Measurements from ENCODE around the gene UTP25. TPM values are rescaled to one million over a fixed set of nuclear protein-coding genes. Genes with fewer than 3 reads are reported as not detected.

Gene UTP25
- total and polyA plus RNA-seq, 2 experiments from 2014 or later: 9.5 to 12.2 TPM

- Histone ChIP-seq H3K4me1 (ENCODE audit: insufficient read depth) (peaks cover 9% of the 10 kb centered on the region; the same call in 1 of the 2 replicates), H3K27ac (no peak overlapping the region), H3K4me3 (peak overlapping the region; percentile 91), H3K9ac (peak overlapping the region; percentile 85), H3F3A (ENCODE audit: insufficient read depth) (no peaks in the 10 kb centered on the region), H4K20me1 (ENCODE audit: insufficient read depth) (no peaks in the 10 kb centered on the region), H3K4me2 (ENCODE audit: unreplicated experiment) (peak overlapping the region; percentile 94), H3K36me3 (ENCODE audit: low read depth) (no peaks in the 10 kb centered on the region), H3K27me3 (replicated peaks; ENCODE audit: insufficient read depth) (no peaks in the 10 kb centered on the region), H3K79me2 (ENCODE audit: insufficient read depth) (peaks cover 18% of the 10 kb centered on the region), H3K9me3 (ENCODE audit: low read depth) (no peaks in the 10 kb centered on the region), H3K9me2 (ENCODE audit: insufficient read depth) (0 out of 2 replicates have a peak, but pooled peaks cover 2% of the 10 kb centered on the region), H2AFZ (peak overlapping the region; percentile 97)
- in situ Hi-C loops (cut with MboI): no loop called here
- no peak for DNase-seq
- 3 to 5% methylated on average over 6 of the region's 6 CpGs for WGBS, 2 experiments (ENCODE audit: low coverage in 1 of 2, low lambda C conversion rate in 2 of 2, missing lambda C conversion rate in 2 of 2)
- TF ChIP-seq EZH2phosphoT487 (IDR thresholded peaks at IDR 0.05; ENCODE audit: insufficient read depth, low read depth): no peak
- no peak for TF ChIP-seq EZH2 (IDR thresholded peaks at IDR 0.05; ENCODE audit: insufficient read depth, poor library complexity, severe bottlenecking)
These were observed 44.4 kb upstream of the UTP25 start for GRCh38 chr1:209783386-209783785.

- 0 out of 2 replicates have a peak, but pooled peaks cover 2% of the 10 kb centered on the region for H3K9me2 ChIP-seq (ENCODE audit: insufficient read depth)
- H3K4me2 ChIP-seq (ENCODE audit: unreplicated experiment): peak within 1 kb of the TSS; percentile 94
- no peaks in the 10 kb centered on the region for H3K27me3 ChIP-seq (replicated peaks; ENCODE audit: insufficient read depth)
- peak within 1 kb of the TSS; percentile 91 for H3K4me3 ChIP-seq
- 2% methylated on average over 47 to 48 of the region's 48 CpGs for WGBS, 2 experiments (ENCODE audit: low coverage in 1 of 2, low lambda C conversion rate in 2 of 2, missing lambda C conversion rate in 2 of 2)
- no peak for TF ChIP-seq EZH2 (IDR thresholded peaks at IDR 0.05; ENCODE audit: insufficient read depth, poor library complexity, severe bottlenecking)
- no peak for TF ChIP-seq EZH2phosphoT487 (IDR thresholded peaks at IDR 0.05; ENCODE audit: insufficient read depth, low read depth)
- in situ Hi-C loops (cut with MboI): no loop called here
- peak within 1 kb of the TSS; percentile 81 for H3K27ac ChIP-seq
- H2AFZ ChIP-seq: peak within 1 kb of the TSS; percentile 97
- H3K4me1 ChIP-seq (ENCODE audit: insufficient read depth): peaks cover 9% of the 10 kb centered on the region; the same call in 1 of the 2 replicates
- H3K79me2 ChIP-seq (ENCODE audit: insufficient read depth): peaks cover 18% of the 10 kb centered on the region
- H3K9me3 ChIP-seq (ENCODE audit: low read depth): no peaks in the 10 kb centered on the region
- DNase-seq: peak; percentile 99
- H3F3A ChIP-seq (ENCODE audit: insufficient read depth): no peaks in the 10 kb centered on the region
- H4K20me1 ChIP-seq (ENCODE audit: insufficient read depth): no peaks in the 10 kb centered on the region
- peak within 1 kb of the TSS; percentile 85 for H3K9ac ChIP-seq
- no peaks in the 10 kb centered on the region for H3K36me3 ChIP-seq (ENCODE audit: low read depth)
These were observed 43.3 kb upstream of the UTP25 start, which contains the start of gene C1orf74 for GRCh38 chr1:209784265-209785169. C1orf74 (minus strand) TSS chr1:209784559; CDS start chr1:209783634, 925 bp downstream.

GRCh38 chr1:209785592-209785991 lies 42.2 kb upstream of the UTP25 start:
- in situ Hi-C loops (cut with MboI): no loop called here
- Histone ChIP-seq H2AFZ (peak overlapping the region; percentile 97), H3K9ac (no peak overlapping the region), H3K4me3 (no peak overlapping the region), H4K20me1 (ENCODE audit: insufficient read depth) (no peaks in the 10 kb centered on the region), H3K27me3 (replicated peaks; ENCODE audit: insufficient read depth) (no peaks in the 10 kb centered on the region), H3K27ac (no peak overlapping the region), H3K4me1 (ENCODE audit: insufficient read depth) (peaks cover 9% of the 10 kb centered on the region; the same call in 1 of the 2 replicates), H3K79me2 (ENCODE audit: insufficient read depth) (peaks cover 18% of the 10 kb centered on the region), H3K9me3 (ENCODE audit: low read depth) (no peaks in the 10 kb centered on the region), H3F3A (ENCODE audit: insufficient read depth) (no peaks in the 10 kb centered on the region), H3K4me2 (ENCODE audit: unreplicated experiment) (no peak overlapping the region), H3K36me3 (ENCODE audit: low read depth) (no peaks in the 10 kb centered on the region), H3K9me2 (ENCODE audit: insufficient read depth) (0 out of 2 replicates have a peak, but pooled peaks cover 2% of the 10 kb centered on the region)
- no peak for TF ChIP-seq EZH2 (IDR thresholded peaks at IDR 0.05; ENCODE audit: insufficient read depth, poor library complexity, severe bottlenecking)
- no peak for TF ChIP-seq EZH2phosphoT487 (IDR thresholded peaks at IDR 0.05; ENCODE audit: insufficient read depth, low read depth)
- no peak for DNase-seq
- 85 to 86% methylated on average over 4 of the region's 4 CpGs for WGBS, 2 experiments (ENCODE audit: low coverage in 1 of 2, low lambda C conversion rate in 2 of 2, missing lambda C conversion rate in 2 of 2)

GRCh38 chr1:209786146-209786545 lies 41.6 kb upstream of the UTP25 start:
- Histone ChIP-seq H3K4me2 (ENCODE audit: unreplicated experiment) (no peak overlapping the region), H3K9me2 (ENCODE audit: insufficient read depth) (0 out of 2 replicates have a peak, but pooled peaks cover 2% of the 10 kb centered on the region), H3F3A (ENCODE audit: insufficient read depth) (no peaks in the 10 kb centered on the region), H3K9ac (no peak overlapping the region), H3K4me3 (no peak overlapping the region), H3K27me3 (replicated peaks; ENCODE audit: insufficient read depth) (no peaks in the 10 kb centered on the region), H3K27ac (no peak overlapping the region), H3K79me2 (ENCODE audit: insufficient read depth) (peaks cover 17% of the 10 kb centered on the region), H3K36me3 (ENCODE audit: low read depth) (no peaks in the 10 kb centered on the region), H3K9me3 (ENCODE audit: low read depth) (no peaks in the 10 kb centered on the region), H3K4me1 (ENCODE audit: insufficient read depth) (peaks cover 9% of the 10 kb centered on the region; the same call in 1 of the 2 replicates), H2AFZ (no peak overlapping the region), H4K20me1 (ENCODE audit: insufficient read depth) (no peaks in the 10 kb centered on the region)
- 55 to 64% methylated on average over 4 of the region's 4 CpGs for WGBS, 2 experiments (ENCODE audit: low coverage in 1 of 2, low lambda C conversion rate in 2 of 2, missing lambda C conversion rate in 2 of 2)
- DNase-seq: no peak
- TF ChIP-seq EZH2 (IDR thresholded peaks at IDR 0.05; ENCODE audit: insufficient read depth, poor library complexity, severe bottlenecking): no peak
- no peak for TF ChIP-seq EZH2phosphoT487 (IDR thresholded peaks at IDR 0.05; ENCODE audit: insufficient read depth, low read depth)
- in situ Hi-C loops (cut with MboI): no loop called here
